ENCODE data around the gene SYT8.

- TF ChIP-seq POLR2A (IDR thresholded peaks at IDR 0.05) (no peak), CTCF (IDR thresholded peaks at IDR 0.05) (no peak)
These were observed 32.6 kb downstream of the SYT8 start for GRCh38 chr11:1867381-1867780.

Data from transverse colon (tissue), 3 donors.